Measurements from ENCODE around the gene BACH1. TPM values are rescaled to one million over a fixed set of nuclear protein-coding genes. Genes with fewer than 3 reads are reported as not detected.

Gene BACH1
- total and polyA plus RNA-seq, 2 donors (not counting 1 experiment from before 2014, with no cell fraction given): 10.1 to 221 TPM

DNA sequence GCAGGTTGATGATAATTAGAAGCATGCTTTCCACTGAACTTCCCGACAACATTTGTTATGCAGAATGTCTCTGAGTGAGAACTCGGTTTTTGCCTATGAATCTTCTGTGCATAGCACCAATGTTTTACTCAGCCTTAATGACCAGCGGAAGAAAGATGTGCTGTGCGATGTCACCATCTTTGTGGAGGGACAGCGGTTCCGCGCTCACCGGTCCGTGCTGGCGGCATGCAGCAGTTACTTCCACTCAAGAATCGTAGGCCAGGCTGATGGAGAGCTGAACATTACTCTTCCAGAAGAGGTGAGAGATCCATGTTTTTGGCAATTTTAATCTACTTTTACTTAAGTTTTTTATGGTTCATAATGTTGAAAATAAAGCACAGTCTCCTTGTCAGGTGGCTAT lies 22.5 kb downstream of the BACH1 start:
- intact Hi-C loops (cut with micrococcal nuclease): no loop called here

More for the DNA sequence above, 22.5 kb downstream of the BACH1 start:
- no peak for DNase-seq
- ATAC-seq (ENCODE audit: low read depth): no peak
- WGBS (ENCODE audit: insufficient coverage): 100% methylated on average over 7 of the region's 11 CpGs
- Histone ChIP-seq H3K27ac (ENCODE audit: low read length in 2 of 2) (no peak overlapping the region), H3K79me2 (ENCODE audit: control insufficient read depth, insufficient read depth, low read length) (peaks cover 78% of the 10 kb centered on the region), H3K9ac (ENCODE audit: low read length) (no peak overlapping the region), H3K4me3 (ENCODE audit: control extremely low read depth in 1 of 5, extremely low read depth in 1 of 5, insufficient read depth in 1 of 5, low read depth in 2 of 5, low read length in 4 of 5) (no peak overlapping the region), H3K27me3 (replicated peaks in 1 of 4; ENCODE audit: control extremely low read depth in 1 of 4, control insufficient read depth in 3 of 4, insufficient read depth in 4 of 4, low read length in 3 of 4) (no peaks in the 10 kb centered on the region), H3K36me3 (replicated peaks in 1 of 2; ENCODE audit: control extremely low read depth in 1 of 2, control insufficient read depth in 1 of 2, extremely low read depth in 1 of 2, insufficient read depth in 2 of 2, low read length in 1 of 2) (peaks cover 0 to 33% of the 10 kb centered on the region in 2 experiments), H3K4me2 (replicated peaks; ENCODE audit: low read depth, low read length, poor library complexity, severe bottlenecking) (no peak overlapping the region), H3K9me3 (ENCODE audit: control extremely low read depth in 1 of 3, control insufficient read depth in 2 of 3, insufficient read depth in 1 of 3, low read length in 2 of 3) (no peaks in the 10 kb centered on the region), H3K4me1 (ENCODE audit: control insufficient read depth in 2 of 2, insufficient read depth in 2 of 2, low read length in 2 of 2) (peaks cover 3 to 6% of the 10 kb centered on the region in 2 donors), H4K20me1 (ENCODE audit: control insufficient read depth, insufficient read depth, low read length, poor library complexity, severe bottlenecking) (peaks cover 61% of the 10 kb centered on the region), H2AFZ (ENCODE audit: insufficient read depth, low read depth, low read length, poor library complexity, severe bottlenecking) (no peak overlapping the region)
- ChIA-PET CTCF (no interaction called here), POLR2A (no interaction called here)
- Mint-ChIP-seq H3K4me3 (no peak overlapping the region), H3K27ac (no peak overlapping the region), H3K9me3 (ENCODE audit: insufficient read depth) (no peaks in the 10 kb centered on the region), H3K27me3 (no peaks in the 10 kb centered on the region), H3K4me1 (peaks cover 55% of the 10 kb centered on the region)
- TF ChIP-seq, protein P1, sequence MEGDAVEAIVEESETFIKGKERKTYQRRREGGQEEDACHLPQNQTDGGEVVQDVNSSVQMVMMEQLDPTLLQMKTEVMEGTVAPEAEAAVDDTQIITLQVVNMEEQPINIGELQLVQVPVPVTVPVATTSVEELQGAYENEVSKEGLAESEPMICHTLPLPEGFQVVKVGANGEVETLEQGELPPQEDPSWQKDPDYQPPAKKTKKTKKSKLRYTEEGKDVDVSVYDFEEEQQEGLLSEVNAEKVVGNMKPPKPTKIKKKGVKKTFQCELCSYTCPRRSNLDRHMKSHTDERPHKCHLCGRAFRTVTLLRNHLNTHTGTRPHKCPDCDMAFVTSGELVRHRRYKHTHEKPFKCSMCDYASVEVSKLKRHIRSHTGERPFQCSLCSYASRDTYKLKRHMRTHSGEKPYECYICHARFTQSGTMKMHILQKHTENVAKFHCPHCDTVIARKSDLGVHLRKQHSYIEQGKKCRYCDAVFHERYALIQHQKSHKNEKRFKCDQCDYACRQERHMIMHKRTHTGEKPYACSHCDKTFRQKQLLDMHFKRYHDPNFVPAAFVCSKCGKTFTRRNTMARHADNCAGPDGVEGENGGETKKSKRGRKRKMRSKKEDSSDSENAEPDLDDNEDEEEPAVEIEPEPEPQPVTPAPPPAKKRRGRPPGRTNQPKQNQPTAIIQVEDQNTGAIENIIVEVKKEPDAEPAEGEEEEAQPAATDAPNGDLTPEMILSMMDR (IDR thresholded peaks at IDR 0.05): no peak
- no peak for TF ChIP-seq EZH2 (IDR thresholded peaks at IDR 0.05; ENCODE audit: borderline replicate concordance, insufficient read depth, low read depth, low read length, poor library complexity, severe bottlenecking)

All from B cell (primary cell).